K562 (cell line): ENCODE data around the gene FMNL2.

Source experiments
- KDM1A ChIP-seq, 2 experiments: fragments of 450-650 bp; IDR thresholded peaks; 2 replicates each; pipeline ENCODE4 v1.6.1; 2016; ENCODE audit warnings: mild to moderate bottlenecking in 2 of 2
- NBN ChIP-seq: fragments of 450-650 bp; IDR thresholded peaks from 2 replicates; pipeline ENCODE4 v1.6.1; 2016; ENCODE audit warnings: low read depth, mild to moderate bottlenecking
- RBBP5 ChIP-seq: fragments of 200-600 bp; sonication (generic); IDR thresholded peaks from 2 replicates; pipeline ENCODE4 v1.6.1; 2012; ENCODE audit warnings: borderline replicate concordance, mild to moderate bottlenecking, low read length, control low read depth, inconsistent platforms; ENCODE audit not compliant: insufficient read depth, poor library complexity, severe bottlenecking
- YY1 ChIP-seq, 3 experiments: IDR thresholded peaks; 2 replicates each; pipeline ENCODE4 v1.6.1; 2011; ENCODE audit warnings: low read length in 2 of 3, mild to moderate bottlenecking in 2 of 3, moderate library complexity in 2 of 3, borderline replicate concordance in 1 of 3, control low read depth in 1 of 3, low read depth in 1 of 3; ENCODE audit not compliant: insufficient read depth in 3 of 3, insufficient replicate concordance in 2 of 3, control insufficient read depth in 1 of 3, insufficient read length in 1 of 3; ENCODE audit errors: extremely low read depth in 1 of 3

GRCh38 chr2:152606941-152607340, 272.0 kb downstream of the FMNL2 start:
- TF ChIP-seq KDM1A (IDR thresholded peaks at IDR 0.05) (no peak), YY1 (IDR thresholded peaks at IDR 0.05; ENCODE audit: borderline replicate concordance in 1 of 3, control insufficient read depth in 1 of 3, extremely low read depth in 1 of 3, insufficient read depth in 3 of 3, insufficient read length in 1 of 3, insufficient replicate concordance in 2 of 3, low read depth in 1 of 3, low read length in 2 of 3) (no peak), NBN (no peak), RBBP5 (no peak)
